Endodermal cell (in vitro differentiated cells): ENCODE results near the gene ASCL2. TPM values are rescaled to one million over a fixed set of nuclear protein-coding genes. Genes with fewer than 3 reads are reported as not detected.

Experiments used
- DNase-seq: peaks from one replicate; pipeline ENCODE4 v3.0.0-alpha.2; 2017
- H3K27ac ChIP-seq: 2 replicates; pipeline ENCODE4 v1.5.1; 2013; ENCODE audit warnings: mild to moderate bottlenecking, low read depth, low read length, moderate library complexity
- H3K27me3 ChIP-seq: 2 replicates; pipeline ENCODE4 v1.6.1; 2013; ENCODE audit warnings: mild to moderate bottlenecking, low read length, moderate library complexity; ENCODE audit not compliant: insufficient read depth, control insufficient read depth, poor library complexity, severe bottlenecking
- H3K36me3 ChIP-seq: 2 replicates; pipeline ENCODE4 v1.7.0; 2013; ENCODE audit warnings: mild to moderate bottlenecking, low read length, moderate library complexity; ENCODE audit not compliant: control insufficient read depth, insufficient read depth
- H3K4me1 ChIP-seq: one replicate; pipeline ENCODE4 v1.7.0; 2013; ENCODE audit warnings: low read length; ENCODE audit not compliant: control insufficient read depth, insufficient read depth
- H3K4me3 ChIP-seq: 2 replicates; pipeline ENCODE4 v1.5.1; 2013; ENCODE audit warnings: mild to moderate bottlenecking, low read length, moderate library complexity
- H3K9ac ChIP-seq: 2 replicates; pipeline ENCODE4 v1.6.1; 2013; ENCODE audit warnings: mild to moderate bottlenecking, low read length, moderate library complexity; ENCODE audit not compliant: poor library complexity, severe bottlenecking; ENCODE audit errors: extremely low read depth
- H3K9me3 ChIP-seq: 2 replicates; pipeline ENCODE4 v1.6.1; 2013; ENCODE audit warnings: mild to moderate bottlenecking, low read length, moderate library complexity; ENCODE audit not compliant: control insufficient read depth
- H3K27ac Mint-ChIP-seq: 2 replicates; pipeline ENCODE4 v1.8.0; 2020; ENCODE audit warnings: mixed read lengths
- H3K27me3 Mint-ChIP-seq: 2 replicates; pipeline ENCODE4 v1.8.0; 2021; ENCODE audit warnings: mild to moderate bottlenecking, mixed read lengths; ENCODE audit not compliant: insufficient read depth
- H3K36me3 Mint-ChIP-seq: 2 replicates; pipeline ENCODE4 v1.8.0; 2020; ENCODE audit warnings: low read depth, mixed read lengths
- H3K4me1 Mint-ChIP-seq: 2 replicates; pipeline ENCODE4 v1.8.0; 2020; ENCODE audit warnings: mixed read lengths
- H3K4me3 Mint-ChIP-seq: 2 replicates; pipeline ENCODE4 v1.8.0; 2020; ENCODE audit warnings: mild to moderate bottlenecking, moderate library complexity, mixed read lengths
- H3K9me3 Mint-ChIP-seq: 2 replicates; pipeline ENCODE4 v1.8.0; 2020; ENCODE audit warnings: mild to moderate bottlenecking, mixed read lengths
- CTCF ChIP-seq: fragments of 200-600 bp; sonication (generic); conservative IDR thresholded peaks from 2 replicates; pipeline ENCODE4 v1.5.0; 2021; ENCODE audit warnings: antibody characterized with exemption, mild to moderate bottlenecking
- WGBS, 2 experiments: methylation state at CpG; one replicate each; pipeline versions ENCODE4 v1.1.5 to v1.1.7; 2013; ENCODE audit warnings: missing lambda C conversion rate in 2 of 2, mixed read lengths in 1 of 2; ENCODE audit not compliant: insufficient coverage in 1 of 2, insufficient read length in 1 of 2; 5-methylcytosine and 5-hydroxymethylcytosine counted together
- total RNA-seq, 2 donors: library from RNA; stranded (reverse); fragmentation: NEBNext Ultra II Directional in 1 of 2; extraction: Animal tissue kit (Norgen Biotek cat#: 25700) in 1 of 2; gene quantifications; 2 replicates in 1 of 2; 3 replicates in 1 of 2; pipeline ENCODE4 v1.2.1, GENCODE V29; 2021

ASCL2 gene
- total RNA-seq, 2 donors from 2014 or later: not detected

GRCh38 chr11:2303627-2304505 lies 33.5 kb upstream of the ASCL2 start:
- H3K27ac Mint-ChIP-seq: no peak overlapping the region

GRCh38 chr11:2302896-2303626 lies 32.7 kb upstream of the ASCL2 start:
- Mint-ChIP-seq H3K36me3 (no peaks in the 10 kb centered on the region), H3K9me3 (no peaks in the 10 kb centered on the region), H3K27me3 (no peaks in the 10 kb centered on the region), H3K4me1 (no peaks in the 10 kb centered on the region), H3K27ac (no peak overlapping the region), H3K4me3 (no peak overlapping the region)
- no peaks in the 10 kb centered on the region for H3K27me3 ChIP-seq
- no peak overlapping the region for H3K27ac ChIP-seq
- no peaks in the 10 kb centered on the region for H3K36me3 ChIP-seq
- TF ChIP-seq CTCF: no peak
- H3K4me1 ChIP-seq: no peaks in the 10 kb centered on the region
- no peak overlapping the region for H3K9ac ChIP-seq
- no peak overlapping the region for H3K4me3 ChIP-seq
- DNase-seq: no peak
- H3K9me3 ChIP-seq: no peaks in the 10 kb centered on the region
- 90 to 91% methylated on average over 7 to 18 of the region's 18 CpGs for WGBS, 2 experiments

More at GRCh38 chr11:2303627-2304505, 33.5 kb upstream of the ASCL2 start:
- H3K27me3 Mint-ChIP-seq: no peaks in the 10 kb centered on the region
- H3K9ac ChIP-seq: no peak overlapping the region
- no peaks in the 10 kb centered on the region for H3K9me3 ChIP-seq
- WGBS, 2 experiments: 87% methylated on average over 6 to 15 of the region's 15 CpGs
- no peaks in the 10 kb centered on the region for H3K9me3 Mint-ChIP-seq
- H3K27me3 ChIP-seq: no peaks in the 10 kb centered on the region
- no peak for DNase-seq
- no peak overlapping the region for H3K4me3 ChIP-seq
- no peaks in the 10 kb centered on the region for H3K4me1 Mint-ChIP-seq
- no peak overlapping the region for H3K4me3 Mint-ChIP-seq
- no peaks in the 10 kb centered on the region for H3K4me1 ChIP-seq
- H3K36me3 ChIP-seq: no peaks in the 10 kb centered on the region
- no peak overlapping the region for H3K27ac ChIP-seq
- no peak for TF ChIP-seq CTCF
- H3K36me3 Mint-ChIP-seq: no peaks in the 10 kb centered on the region

- no peaks in the 10 kb centered on the region for H3K36me3 ChIP-seq
- H3K36me3 Mint-ChIP-seq: no peaks in the 10 kb centered on the region
- no peak overlapping the region for H3K27ac Mint-ChIP-seq
- H3K9me3 Mint-ChIP-seq: no peaks in the 10 kb centered on the region
- no peak overlapping the region for H3K4me3 ChIP-seq
- no peaks in the 10 kb centered on the region for H3K9me3 ChIP-seq
- peak; percentile 53 for DNase-seq
- no peak for TF ChIP-seq CTCF
- H3K4me3 Mint-ChIP-seq: no peak overlapping the region
- H3K4me1 Mint-ChIP-seq: no peaks in the 10 kb centered on the region
- H3K27me3 Mint-ChIP-seq: peaks cover 2% of the 10 kb centered on the region
- no peaks in the 10 kb centered on the region for H3K27me3 ChIP-seq
- H3K9ac ChIP-seq: no peak overlapping the region
- H3K27ac ChIP-seq: no peak overlapping the region
- H3K4me1 ChIP-seq: no peaks in the 10 kb centered on the region
- 90 to 91% methylated on average over 8 to 16 of the region's 16 CpGs for WGBS, 2 experiments
These were observed 32.0 kb upstream of the ASCL2 start for GRCh38 chr11:2302306-2302895.
